A549 (cell line): Measurements from ENCODE around the gene MRPL18. TPM values are rescaled to one million over a fixed set of nuclear protein-coding genes. Genes with fewer than 3 reads are reported as not detected.
A peak's percentile ranks its signal among the peaks of the same experiment; 100 is the strongest.

Experiments
- ATAC-seq, 2 experiments: fragments of 200-7000 bp in 1 of 2; fragments of >200 bp in 1 of 2; cut with Nextera tagmentation in 1 of 2; cut with Tn5 transposase in 1 of 2; 3 replicates each; pipeline versions ENCODE4 v1.8.0 to v1.9.1; 2018 to 2020; ENCODE audit warnings: mild to moderate bottlenecking in 1 of 2, moderate library complexity in 1 of 2
- CTCF ChIA-PET: fragments of 300-600 bp; sonication (Branson Sonifier 250); formaldehyde crosslinking; extraction: SDS; loops from one replicate; lab custom pipeline; 2021; ENCODE audit warnings: antibody characterized with exemption, inconsistent platforms; lab: Yijun Ruan, JAX
- POLR2A ChIA-PET: fragments of 350-600 bp; formaldehyde crosslinking; extraction: SDS; loops from one replicate; lab custom pipeline; 2021; ENCODE audit warnings: antibody characterized with exemption, inconsistent platforms; lab: Yijun Ruan, JAX
- DNase-seq, 2 experiments: peaks; one replicate each; pipeline versions ENCODE4 v3.0.0 to v3.0.0-alpha.2; 2011 to 2016; ENCODE audit warnings: low read depth in 1 of 2, low spot score in 1 of 2
- FAIRE-seq: peaks from 2 replicates; lab custom pipeline; 2011; peaks lifted over from hg19 to GRCh38; lab: Jason Lieb, UNC
- H3K27ac ChIP-seq, 2 experiments: fragments of >200 bp; sonication (Bioruptor Twin); formaldehyde crosslinking; 3 replicates each; pipeline ENCODE4 v1.5.1; 2016 to 2017
- H3K4me1 ChIP-seq: fragments of >200 bp; sonication (Bioruptor Twin); formaldehyde crosslinking; 3 replicates; pipeline ENCODE4 v1.6.1; 2016
- H3K4me2 ChIP-seq: fragments of >200 bp; sonication (Bioruptor Twin); formaldehyde crosslinking; 3 replicates; pipeline ENCODE4 v1.6.1; 2016
- H3K4me3 ChIP-seq: fragments of >200 bp; sonication (Bioruptor Twin); formaldehyde crosslinking; 3 replicates; pipeline ENCODE4 v1.5.1; 2016
- H3K9me3 ChIP-seq: fragments of >200 bp; sonication (Bioruptor Twin); formaldehyde crosslinking; 3 replicates; pipeline ENCODE4 v1.6.1; 2016
- CBX2 ChIP-seq: fragments of 200-600 bp; sonication (generic); IDR thresholded peaks from 2 replicates; pipeline ENCODE4 v1.6.1; 2016; ENCODE audit warnings: low read depth, mild to moderate bottlenecking, borderline replicate concordance
- CEBPB ChIP-seq, 2 experiments: fragments of >200 bp in 1 of 2; sonication (Bioruptor Twin) in 1 of 2; formaldehyde crosslinking in 1 of 2; IDR thresholded peaks; 2 replicates each; pipeline ENCODE4 v1.6.1; 2012 to 2016
- CTCF ChIP-seq: fragments of >200 bp; sonication (Bioruptor Twin); formaldehyde crosslinking; IDR thresholded peaks from 3 replicates; pipeline ENCODE4 v1.5.1; 2016
- E2F6 ChIP-seq: IDR thresholded peaks from 2 replicates; pipeline ENCODE4 v1.6.1; 2012; ENCODE audit warnings: low read depth, borderline replicate concordance
- ESRRA ChIP-seq: fragments of 150-350 bp; IDR thresholded peaks from 2 replicates; pipeline ENCODE4 v1.6.1; 2014; ENCODE audit warnings: mild to moderate bottlenecking, low read length, borderline replicate concordance
- FOSL2 ChIP-seq, 2 experiments: fragments of 450-650 bp in 1 of 2; fragments of >200 bp in 1 of 2; sonication (Bioruptor Twin) in 1 of 2; formaldehyde crosslinking; IDR thresholded peaks; 2 replicates each; pipeline versions ENCODE4 v1.5.0 to v1.6.1; 2016 to 2020; ENCODE audit warnings: mild to moderate bottlenecking in 1 of 2, moderate library complexity in 1 of 2
- FOXS1 ChIP-seq: fragments of 250-450 bp; sonication (Bioruptor Pico); IDR thresholded peaks from 2 replicates; pipeline ENCODE4 v1.5.0; 2020; ENCODE audit warnings: mild to moderate bottlenecking, moderate library complexity
- HES2 ChIP-seq: fragments of >200 bp; sonication (Bioruptor Twin); formaldehyde crosslinking; IDR thresholded peaks from 2 replicates; pipeline ENCODE4 v1.6.1; 2016
- HOXA7 ChIP-seq: fragments of 250-450 bp; sonication (Bioruptor Pico); IDR thresholded peaks from 2 replicates; pipeline ENCODE4 v1.5.0; 2020; ENCODE audit warnings: mild to moderate bottlenecking, moderate library complexity
- HOXB13 ChIP-seq: fragments of 250-450 bp; sonication (Bioruptor Pico); IDR thresholded peaks from 2 replicates; pipeline ENCODE4 v1.5.0; 2020; ENCODE audit warnings: low read depth, mild to moderate bottlenecking, moderate library complexity
- JUNB ChIP-seq: fragments of >200 bp; sonication (Bioruptor Twin); formaldehyde crosslinking; IDR thresholded peaks from 2 replicates; pipeline ENCODE4 v1.6.1; 2016
- KDM5A ChIP-seq: fragments of 200-600 bp; sonication (generic); IDR thresholded peaks from 2 replicates; pipeline ENCODE4 v1.6.1; 2016; ENCODE audit warnings: antibody characterized with exemption, mild to moderate bottlenecking
- NPAS2 ChIP-seq: fragments of 250-450 bp; sonication (Bioruptor Pico); IDR thresholded peaks from 2 replicates; pipeline ENCODE4 v1.8.0; 2022; ENCODE audit warnings: mild to moderate bottlenecking, moderate library complexity, borderline replicate concordance
- PHF8 ChIP-seq: fragments of 200-600 bp; sonication (generic); IDR thresholded peaks from 2 replicates; pipeline ENCODE4 v1.6.1; 2016; ENCODE audit warnings: low read depth, mild to moderate bottlenecking, antibody characterized with exemption, moderate library complexity, borderline replicate concordance
- RAD21 ChIP-seq, 2 experiments: fragments of >200 bp in 1 of 2; sonication (Bioruptor Twin) in 1 of 2; formaldehyde crosslinking in 1 of 2; IDR thresholded peaks in 1 of 2; conservative IDR thresholded peaks in 1 of 2; 2 replicates in 1 of 2; 3 replicates in 1 of 2; pipeline ENCODE4 v1.6.1; 2012 to 2018; ENCODE audit warnings: inconsistent platforms in 1 of 2
- REST ChIP-seq: fragments of 200-600 bp; sonication (generic); IDR thresholded peaks from 2 replicates; pipeline ENCODE4 v1.6.1; 2016; ENCODE audit warnings: antibody characterized with exemption, mild to moderate bottlenecking, moderate library complexity
- RFX5 ChIP-seq: fragments of 450-650 bp; IDR thresholded peaks from 2 replicates; pipeline ENCODE4 v1.7.1; 2014; ENCODE audit warnings: antibody characterized with exemption, mild to moderate bottlenecking, moderate library complexity
- SMC3 ChIP-seq: fragments of >200 bp; sonication (Bioruptor Twin); formaldehyde crosslinking; IDR thresholded peaks from 3 replicates; pipeline ENCODE4 v1.6.1; 2018; ENCODE audit warnings: inconsistent platforms
- ZNF302 ChIP-seq: fragments of 250-450 bp; sonication (Bioruptor Pico); IDR thresholded peaks from 2 replicates; pipeline ENCODE4 v1.9.0; 2021; ENCODE audit warnings: inconsistent platforms, mild to moderate bottlenecking, moderate library complexity
- WGBS: methylation state at CpG from one replicate; pipeline ENCODE4 v1.1.6; 2017; ENCODE audit errors: missing lambda C conversion rate; 5-methylcytosine and 5-hydroxymethylcytosine counted together
- polyA plus RNA-seq, 4 experiments: library from polyadenylated mRNA; depleted of rRNA in 3 of 4; stranded (reverse); fragments of >200 nt; fragmentation: RNase III in 1 of 4; extraction: RNeasy Plus Mini Kit Qiagen cat#74134 plus additional on column Dnase treatment in 1 of 4; gene quantifications; 2 replicates in 3 of 4; 3 replicates in 1 of 4; pipeline ENCODE4 v1.2.3, GENCODE V29; 2011 to 2017

MRPL18 gene
- polyA plus RNA-seq, 2 of the 4 experiments (the other 2 are of a cell fraction), result 115 to 142 TPM

GRCh38 chr6:159838020-159838744 is 47.9 kb downstream of the MRPL18 start:
- FAIRE-seq, result no peak
- ATAC-seq, result no peak
- POLR2A ChIA-PET, result no interaction called here
- Histone ChIP-seq H3K4me1 (no peaks in the 10 kb centered on the region), H3K4me2 (no peak overlapping the region), H3K4me3 (no peak overlapping the region), H3K9me3 (no peaks in the 10 kb centered on the region), H3K27ac (no peak overlapping the region)
- TF ChIP-seq CBX2 (no peak), FOSL2 (IDR thresholded peaks at IDR 0.05) (no peak), FOSL2 (CRISPR knock-in tag; IDR thresholded peaks at IDR 0.05) (no peak), HES2 (no peak), RFX5 (no peak), HOXA7 (no peak), PHF8 (no peak), REST (no peak), NPAS2 (no peak), CEBPB (IDR thresholded peaks at IDR 0.05) (no peak), HOXB13 (CRISPR knock-in tag) (no peak), KDM5A (no peak), ESRRA (no peak), JUNB (no peak), FOXS1 (no peak), E2F6 (no peak), SMC3 (no peak), ZNF302 (CRISPR knock-in tag) (no peak)
- CTCF ChIA-PET, result interaction anchor here (1.0 kb wide), 1 partner anchor 14 kb away, joined by 3 read pairs; no protein-coding TSS in a partner anchor
- WGBS, result 65% methylated on average over 7 of the region's 7 CpGs
- no peak for DNase-seq

GRCh38 chr6:159842035-159842434 is 51.8 kb downstream of the MRPL18 start:
- DNase-seq (peak; percentile 29 to 33), ATAC-seq (peak; percentile 75 to 83; a peak in 3 of 6 replicates), FAIRE-seq (no peak)
- no peak overlapping the region for H3K27ac ChIP-seq
- no peak for TF ChIP-seq CBX2
- peak; percentile 31; the same call in 2 of the 3 replicates for TF ChIP-seq CTCF
- TF ChIP-seq RAD21 (conservative IDR thresholded peaks at IDR 0.05 in 1 of 2, IDR thresholded peaks at IDR 0.05 in 1 of 2), result peak in 1 of 2 experiments; percentile 25; a peak in 2 of 5 replicates
- no peak overlapping the region for H3K4me2 ChIP-seq
- H3K4me3 ChIP-seq, result no peak overlapping the region
- POLR2A ChIA-PET, result no interaction called here
- no peaks in the 10 kb centered on the region for H3K9me3 ChIP-seq
- CTCF ChIA-PET, result no interaction called here
- WGBS, result 46% methylated on average over 4 of the region's 4 CpGs
- no peaks in the 10 kb centered on the region for H3K4me1 ChIP-seq
